Uterus (tissue), 2 donors: ENCODE data around the gene PNLIPRP1.

ENCODE experiments used
- CTCF ChIP-seq, 4 experiments: fragments of 200-600 bp in 2 of 4; fragments of 450-650 bp in 2 of 4; sonication (generic) in 2 of 4; IDR thresholded peaks; one replicate each; pipeline ENCODE4 v1.5.1; 2016 to 2019; ENCODE audit warnings: antibody characterized with exemption in 4 of 4, mild to moderate bottlenecking in 2 of 4, moderate library complexity in 1 of 4
- POLR2A ChIP-seq, 2 donors: fragments of 450-650 bp; IDR thresholded peaks; one replicate each; pipeline ENCODE4 v1.6.1; 2016; ENCODE audit warnings: antibody characterized with exemption in 2 of 2, mild to moderate bottlenecking in 1 of 2, moderate library complexity in 1 of 2

DNA sequence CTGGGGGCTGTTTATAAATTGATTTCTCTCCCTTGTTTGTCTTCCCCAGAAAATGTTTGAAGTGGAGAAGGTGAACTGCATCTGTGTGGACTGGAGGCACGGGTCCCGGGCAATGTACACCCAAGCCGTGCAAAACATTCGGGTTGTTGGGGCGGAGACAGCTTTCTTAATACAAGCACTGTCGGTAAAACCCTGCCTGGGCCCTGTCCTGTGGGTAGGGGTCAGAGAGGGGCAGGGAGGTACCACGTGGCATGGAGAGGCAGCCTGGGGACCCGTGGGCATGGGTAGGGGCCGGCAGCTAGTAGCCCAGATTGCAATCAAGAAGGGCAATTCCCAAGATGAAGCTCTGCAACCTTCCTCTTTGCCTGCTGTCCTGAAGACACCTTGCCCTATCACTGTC is 36.1 kb downstream of the PNLIPRP1 start:
- TF ChIP-seq CTCF (IDR thresholded peaks at IDR 0.05) (no peak), POLR2A (IDR thresholded peaks at IDR 0.05) (no peak)
